AG04449 (cell line): ENCODE data around the gene ZNF24.
A peak's percentile ranks its signal among the peaks of the same experiment; 100 is the strongest.

Experiments
- CTCF ChIA-PET: fragments of 350-600 bp; formaldehyde crosslinking; extraction: SDS; loops from one replicate; lab custom pipeline; 2021; ENCODE audit warnings: antibody characterized with exemption; lab: Yijun Ruan, JAX
- POLR2A ChIA-PET: fragments of 400-600, 350-600 bp; formaldehyde crosslinking; extraction: SDS; loops from one replicate; lab custom pipeline; 2020; ENCODE audit warnings: antibody characterized with exemption, inconsistent platforms; lab: Yijun Ruan, JAX
- DNase-seq: peaks from one replicate; pipeline ENCODE4 v3.0.0-alpha.2; 2010; ENCODE audit warnings: low read depth, low spot score
- H3K4me3 ChIP-seq: 2 replicates; pipeline ENCODE4 v1.5.1; 2011; ENCODE audit warnings: low read depth, mild to moderate bottlenecking, control low read depth, low read length
- TF ChIP-seq, protein P1 (sequence below): IDR thresholded peaks from one replicate; pipeline ENCODE4 v1.5.1; 2011; ENCODE audit warnings: mild to moderate bottlenecking, moderate library complexity, low read length, control low read depth, inconsistent platforms; ENCODE audit not compliant: insufficient read depth; ENCODE audit errors: missing control alignments

The ZNF24 gene

DNA sequence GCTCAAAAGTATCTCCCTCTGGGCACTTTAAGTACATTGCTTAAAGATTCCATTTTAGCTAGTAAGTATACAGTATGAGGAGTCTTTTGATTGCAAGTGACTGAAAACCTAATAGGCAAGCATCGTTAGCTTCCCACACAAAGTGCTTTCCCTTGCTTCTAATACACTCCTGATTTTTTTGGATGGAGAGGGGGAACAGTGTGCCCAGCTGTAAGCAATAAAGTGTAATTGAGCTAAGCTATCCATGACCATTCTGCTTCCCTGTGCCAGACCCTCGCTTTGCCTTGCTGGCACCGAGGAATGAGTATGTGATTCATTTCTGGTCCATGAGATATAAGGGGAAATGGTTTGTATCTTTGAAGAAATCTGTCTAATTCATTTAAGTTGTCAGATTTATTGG is 3.8 kb upstream of the ZNF24 start:
- POLR2A ChIA-PET, result no interaction called here
- H3K4me3 ChIP-seq, result no peak overlapping the region
- no peak for DNase-seq
- CTCF ChIA-PET, result no interaction called here
- TF ChIP-seq, protein P1, sequence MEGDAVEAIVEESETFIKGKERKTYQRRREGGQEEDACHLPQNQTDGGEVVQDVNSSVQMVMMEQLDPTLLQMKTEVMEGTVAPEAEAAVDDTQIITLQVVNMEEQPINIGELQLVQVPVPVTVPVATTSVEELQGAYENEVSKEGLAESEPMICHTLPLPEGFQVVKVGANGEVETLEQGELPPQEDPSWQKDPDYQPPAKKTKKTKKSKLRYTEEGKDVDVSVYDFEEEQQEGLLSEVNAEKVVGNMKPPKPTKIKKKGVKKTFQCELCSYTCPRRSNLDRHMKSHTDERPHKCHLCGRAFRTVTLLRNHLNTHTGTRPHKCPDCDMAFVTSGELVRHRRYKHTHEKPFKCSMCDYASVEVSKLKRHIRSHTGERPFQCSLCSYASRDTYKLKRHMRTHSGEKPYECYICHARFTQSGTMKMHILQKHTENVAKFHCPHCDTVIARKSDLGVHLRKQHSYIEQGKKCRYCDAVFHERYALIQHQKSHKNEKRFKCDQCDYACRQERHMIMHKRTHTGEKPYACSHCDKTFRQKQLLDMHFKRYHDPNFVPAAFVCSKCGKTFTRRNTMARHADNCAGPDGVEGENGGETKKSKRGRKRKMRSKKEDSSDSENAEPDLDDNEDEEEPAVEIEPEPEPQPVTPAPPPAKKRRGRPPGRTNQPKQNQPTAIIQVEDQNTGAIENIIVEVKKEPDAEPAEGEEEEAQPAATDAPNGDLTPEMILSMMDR, result no peak

DNA sequence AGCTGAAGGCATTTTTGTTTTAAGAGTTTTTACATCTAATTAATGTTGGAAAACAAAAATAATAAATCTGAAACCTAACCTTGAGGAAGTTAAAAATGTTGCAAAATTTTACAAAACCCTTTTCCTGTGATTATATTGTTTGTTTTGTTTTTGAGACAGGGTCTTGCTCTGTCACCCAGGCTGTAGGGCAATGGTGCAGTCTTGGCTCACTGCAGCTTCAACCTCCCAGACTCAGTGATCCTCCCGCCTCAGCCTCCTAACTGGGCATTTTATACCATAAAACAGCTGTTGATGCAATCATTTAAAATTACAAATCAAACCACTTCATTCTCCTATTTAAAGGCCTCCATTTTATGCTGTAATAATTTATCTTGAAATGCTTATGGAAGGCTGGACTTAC is 1.7 kb upstream of the ZNF24 start:
- H3K4me3 ChIP-seq, result no peak overlapping the region
- CTCF ChIA-PET, result interaction anchor here (3.6 to 4.1 kb wide), 2 partner anchors 9 to 115 kb away, joined by 17 to 34 read pairs; no protein-coding TSS in a partner anchor
- TF ChIP-seq, protein P1, result no peak
- no peak for DNase-seq
- POLR2A ChIA-PET, result no interaction called here

DNA sequence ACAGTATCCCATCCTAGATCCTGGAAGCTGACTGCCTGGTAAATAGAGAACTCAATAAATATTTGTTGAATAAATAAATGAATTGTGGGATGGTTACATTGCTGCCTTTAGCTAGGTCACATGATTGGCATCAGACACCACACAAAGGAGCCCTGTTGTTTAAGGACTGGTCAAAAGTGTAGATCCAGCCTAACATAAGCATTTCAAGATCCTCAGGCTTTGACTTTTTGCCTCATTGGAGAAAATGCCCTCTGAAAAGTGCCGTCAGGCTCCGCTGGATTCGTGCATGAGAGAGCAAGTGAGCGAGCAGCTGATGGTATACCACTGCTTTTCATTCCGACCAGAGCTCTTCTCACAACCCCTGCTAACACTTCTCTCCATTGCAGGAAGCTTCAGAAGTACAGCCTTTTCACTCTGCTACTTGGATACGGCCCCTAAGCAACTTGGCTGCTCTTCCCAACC is 1.3 kb upstream of the ZNF24 start:
- DNase-seq, result no peak
- no peak overlapping the region for H3K4me3 ChIP-seq
- ChIA-PET CTCF (interaction anchor here (3.6 to 4.1 kb wide), 2 partner anchors 9 to 114 kb away, joined by 17 to 34 read pairs; no protein-coding TSS in a partner anchor), POLR2A (no interaction called here)
- TF ChIP-seq, protein P1, result no peak

DNA sequence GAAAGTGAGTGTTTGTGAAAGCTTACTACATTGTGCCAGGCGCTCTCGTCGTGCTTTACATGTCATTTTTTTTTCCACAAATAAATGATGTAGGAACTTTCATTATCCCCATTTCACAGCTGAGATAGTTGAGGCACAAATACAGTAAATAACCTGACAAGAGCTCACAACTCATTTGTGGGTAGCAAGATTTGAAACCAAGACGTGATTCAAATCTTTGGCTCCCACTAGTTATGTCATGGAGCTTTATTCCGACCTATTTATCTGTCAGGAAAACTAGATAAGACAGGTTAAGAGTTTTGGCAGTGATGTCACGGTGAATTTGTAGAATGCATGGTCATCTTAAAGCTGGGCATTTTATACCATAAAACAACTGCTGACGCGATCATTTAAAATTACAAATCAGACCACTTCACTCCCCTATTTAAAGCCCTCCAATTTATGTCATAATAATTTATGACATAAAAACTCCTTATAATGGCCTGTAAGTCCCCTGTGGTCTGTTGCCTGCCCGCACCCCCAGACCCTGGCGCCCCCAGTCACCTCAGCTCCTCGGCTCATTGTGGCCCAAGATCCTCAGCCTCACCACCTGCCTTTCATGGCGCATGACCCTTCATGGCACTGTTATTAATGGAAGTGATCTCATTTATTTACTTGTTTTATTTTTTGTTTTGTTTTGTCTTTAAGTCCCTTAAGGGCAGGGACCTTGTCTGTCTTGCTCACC is 678 bp upstream of the ZNF24 start:
- H3K4me3 ChIP-seq, result peak overlapping the region; percentile 97

GRCh38 chr18:35343488-35343935 is 708 bp downstream of the ZNF24 start:
- ChIA-PET CTCF (interaction anchor here (3.6 to 4.1 kb wide), 2 partner anchors 11 to 112 kb away, joined by 17 to 34 read pairs; no protein-coding TSS in a partner anchor), POLR2A (no interaction called here)
- TF ChIP-seq, protein P1, result no peak
- DNase-seq, result no peak
- H3K4me3 ChIP-seq, result peak overlapping the region; percentile 97

More for the DNA sequence above, 678 bp upstream of the ZNF24 start:
- CTCF ChIA-PET, result interaction anchor here (0.6 to 4.1 kb wide), 4 partner anchors 10 to 1297 kb away, joined by 3 to 34 read pairs (median 10); no protein-coding TSS in a partner anchor
- DNase-seq, result no peak
- POLR2A ChIA-PET, result no interaction called here
- TF ChIP-seq, protein P1, result no peak

GRCh38 chr18:35337286-35337685 is 6.9 kb downstream of the ZNF24 start:
- ChIA-PET POLR2A (no interaction called here), CTCF (interaction anchor here (1.4 kb wide), 1 partner anchor 49 kb away, joined by 4 read pairs; no protein-coding TSS in a partner anchor)
- no peak for DNase-seq
- no peak overlapping the region for H3K4me3 ChIP-seq
- TF ChIP-seq, protein P1, result no peak
